Measurements from ENCODE around the gene FRZB. TPM values are rescaled to one million over a fixed set of nuclear protein-coding genes. Genes with fewer than 3 reads are reported as not detected.
A peak's percentile ranks its signal among the peaks of the same experiment; 100 is the strongest.

Gene FRZB
- total RNA-seq (2014; rRNA removed; shearing (Covaris generic)): not detected in 2 replicates
- polyA plus RNA-seq (2015; cell fraction: cytosol; rRNA removed): not detected in 2 replicates
- 0.08 TPM in 1 of 2 replicates, not detected in the other for polyA plus RNA-seq (2015; cell fraction: nucleus; rRNA removed)

GRCh38 chr2:182866461-182867406 lies at the start of gene FRZB:
TSS of gene FRZB (minus strand) at chr2:182866637. CDS start at chr2:182866552, 85 bp downstream.
- in situ Hi-C loops (cut with HindIII; ENCODE audit: low pct_unique_long_range_greater_than_20kb, low sequenced_read_pairs): no loop called here
- DNase-seq (ENCODE audit: low read depth, low spot score): no peak

GRCh38 chr2:182915369-182916326 lies 49.2 kb upstream of the FRZB start:
- peak; percentile 19 for DNase-seq (ENCODE audit: low read depth, low spot score)
- in situ Hi-C loops (cut with HindIII; ENCODE audit: low pct_unique_long_range_greater_than_20kb, low sequenced_read_pairs): no loop called here

- in situ Hi-C loops (cut with HindIII; ENCODE audit: low pct_unique_long_range_greater_than_20kb, low sequenced_read_pairs): no loop called here
- DNase-seq (ENCODE audit: low read depth, low spot score): no peak
These were observed 48.4 kb upstream of the FRZB start for GRCh38 chr2:182914852-182915251.

GRCh38 chr2:182913064-182913463 lies 46.6 kb upstream of the FRZB start:
- in situ Hi-C loops (cut with HindIII; ENCODE audit: low pct_unique_long_range_greater_than_20kb, low sequenced_read_pairs): no loop called here

GRCh38 chr2:182912518-182912915 lies 46.1 kb upstream of the FRZB start:
- no peak for DNase-seq (ENCODE audit: low read depth, low spot score)
- in situ Hi-C loops (cut with HindIII; ENCODE audit: low pct_unique_long_range_greater_than_20kb, low sequenced_read_pairs): no loop called here

More at GRCh38 chr2:182913064-182913463, 46.6 kb upstream of the FRZB start:
- no peak for DNase-seq (ENCODE audit: low read depth, low spot score)

- in situ Hi-C loops (cut with HindIII; ENCODE audit: low pct_unique_long_range_greater_than_20kb, low sequenced_read_pairs): no loop called here
- DNase-seq (ENCODE audit: low read depth, low spot score): no peak
These were observed 45.5 kb upstream of the FRZB start for GRCh38 chr2:182911813-182912517.

- DNase-seq (ENCODE audit: low read depth, low spot score): no peak
- in situ Hi-C loops (cut with HindIII; ENCODE audit: low pct_unique_long_range_greater_than_20kb, low sequenced_read_pairs): no loop called here
These were observed 44.5 kb upstream of the FRZB start for GRCh38 chr2:182910965-182911364.

GRCh38 chr2:182907081-182907830 lies 40.8 kb upstream of the FRZB start:
- in situ Hi-C loops (cut with HindIII; ENCODE audit: low pct_unique_long_range_greater_than_20kb, low sequenced_read_pairs): no loop called here

GRCh38 chr2:182906454-182906853 lies 40.0 kb upstream of the FRZB start:
- in situ Hi-C loops (cut with HindIII; ENCODE audit: low pct_unique_long_range_greater_than_20kb, low sequenced_read_pairs): no loop called here
- DNase-seq (ENCODE audit: low read depth, low spot score): no peak

More at GRCh38 chr2:182907081-182907830, 40.8 kb upstream of the FRZB start:
- DNase-seq (ENCODE audit: low read depth, low spot score): no peak

- no peak for DNase-seq (ENCODE audit: low read depth, low spot score)
- in situ Hi-C loops (cut with HindIII; ENCODE audit: low pct_unique_long_range_greater_than_20kb, low sequenced_read_pairs): no loop called here
These were observed 38.4 kb upstream of the FRZB start for GRCh38 chr2:182904844-182905243.

- in situ Hi-C loops (cut with HindIII; ENCODE audit: low pct_unique_long_range_greater_than_20kb, low sequenced_read_pairs): no loop called here
- no peak for DNase-seq (ENCODE audit: low read depth, low spot score)
These were observed 37.1 kb upstream of the FRZB start for GRCh38 chr2:182903566-182903965.

GRCh38 chr2:182901748-182902147 lies 35.3 kb upstream of the FRZB start:
- in situ Hi-C loops (cut with HindIII; ENCODE audit: low pct_unique_long_range_greater_than_20kb, low sequenced_read_pairs): no loop called here
- no peak for DNase-seq (ENCODE audit: low read depth, low spot score)

GRCh38 chr2:182898718-182899117 lies 32.3 kb upstream of the FRZB start:
- in situ Hi-C loops (cut with HindIII; ENCODE audit: low pct_unique_long_range_greater_than_20kb, low sequenced_read_pairs): no loop called here
- DNase-seq (ENCODE audit: low read depth, low spot score): no peak

- in situ Hi-C loops (cut with HindIII; ENCODE audit: low pct_unique_long_range_greater_than_20kb, low sequenced_read_pairs): no loop called here
- DNase-seq (ENCODE audit: low read depth, low spot score): no peak
These were observed 30.7 kb upstream of the FRZB start for GRCh38 chr2:182897137-182897536.

GRCh38 chr2:182895798-182896197 lies 29.4 kb upstream of the FRZB start:
- in situ Hi-C loops (cut with HindIII; ENCODE audit: low pct_unique_long_range_greater_than_20kb, low sequenced_read_pairs): no loop called here
- DNase-seq (ENCODE audit: low read depth, low spot score): no peak

- no peak for DNase-seq (ENCODE audit: low read depth, low spot score)
- in situ Hi-C loops (cut with HindIII; ENCODE audit: low pct_unique_long_range_greater_than_20kb, low sequenced_read_pairs): no loop called here
These were observed 28.7 kb upstream of the FRZB start for GRCh38 chr2:182895169-182895568.

- in situ Hi-C loops (cut with HindIII; ENCODE audit: low pct_unique_long_range_greater_than_20kb, low sequenced_read_pairs): no loop called here
- no peak for DNase-seq (ENCODE audit: low read depth, low spot score)
These were observed 27.7 kb upstream of the FRZB start for GRCh38 chr2:182894174-182894573.
